HG02970 (cell line): ENCODE measurements around the gene UNCX.
"Not testable (repeated sequence)": the region's sequence is repeated elsewhere in the genome, so short reads cannot be mapped to it uniquely, and the experiment has no call there.

ENCODE experiments used
- ATAC-seq: cut with Tn5 transposase; IDR thresholded peaks from one replicate; pipeline ENCODE4 v1.9.1; 2021; ENCODE audit warnings: mild to moderate bottlenecking, moderate library complexity, moderate number of reproducible peaks; ENCODE audit not compliant: unreplicated experiment, low FRiP score

UNCX gene

DNA sequence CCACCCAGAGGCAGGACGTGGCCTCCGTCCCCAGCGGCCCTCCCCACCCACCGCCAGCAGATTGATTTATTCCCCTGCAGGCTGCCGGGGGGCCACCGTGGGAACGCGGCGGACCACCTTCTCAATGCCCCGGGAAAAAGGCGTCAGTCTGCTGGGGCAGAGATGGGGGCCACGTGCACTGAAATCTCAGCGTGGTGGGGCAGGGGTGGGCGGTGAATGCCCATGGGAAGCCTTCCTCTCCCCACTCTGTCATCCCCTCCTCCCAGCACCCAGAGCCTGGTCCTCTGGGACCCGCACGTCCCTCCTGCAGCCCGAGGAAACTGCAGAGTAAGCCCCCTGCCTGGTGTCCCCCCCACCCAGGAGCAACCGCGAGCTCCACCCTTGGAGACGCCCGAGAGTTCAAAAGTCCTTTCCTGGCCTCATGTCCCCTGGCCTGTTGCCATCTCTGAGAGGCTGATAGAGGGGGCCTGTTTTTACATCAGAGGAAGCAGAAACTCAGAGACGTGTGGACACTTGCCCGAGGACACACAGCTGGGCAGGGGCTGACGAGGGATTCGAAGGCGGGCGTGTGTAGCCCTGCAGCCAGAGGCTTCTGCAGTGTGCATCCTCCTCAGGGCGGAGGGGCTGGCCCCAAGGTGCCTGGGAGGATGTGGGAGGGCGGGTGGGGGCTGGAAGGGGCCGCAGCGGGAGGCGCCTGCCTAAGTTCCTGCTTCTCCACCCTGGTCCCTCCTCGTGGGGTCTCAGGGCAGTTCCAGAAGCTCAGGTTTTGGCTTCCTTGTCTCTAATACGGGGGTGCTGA, 21.8 kb downstream of the UNCX start:
- ATAC-seq: no peak

DNA sequence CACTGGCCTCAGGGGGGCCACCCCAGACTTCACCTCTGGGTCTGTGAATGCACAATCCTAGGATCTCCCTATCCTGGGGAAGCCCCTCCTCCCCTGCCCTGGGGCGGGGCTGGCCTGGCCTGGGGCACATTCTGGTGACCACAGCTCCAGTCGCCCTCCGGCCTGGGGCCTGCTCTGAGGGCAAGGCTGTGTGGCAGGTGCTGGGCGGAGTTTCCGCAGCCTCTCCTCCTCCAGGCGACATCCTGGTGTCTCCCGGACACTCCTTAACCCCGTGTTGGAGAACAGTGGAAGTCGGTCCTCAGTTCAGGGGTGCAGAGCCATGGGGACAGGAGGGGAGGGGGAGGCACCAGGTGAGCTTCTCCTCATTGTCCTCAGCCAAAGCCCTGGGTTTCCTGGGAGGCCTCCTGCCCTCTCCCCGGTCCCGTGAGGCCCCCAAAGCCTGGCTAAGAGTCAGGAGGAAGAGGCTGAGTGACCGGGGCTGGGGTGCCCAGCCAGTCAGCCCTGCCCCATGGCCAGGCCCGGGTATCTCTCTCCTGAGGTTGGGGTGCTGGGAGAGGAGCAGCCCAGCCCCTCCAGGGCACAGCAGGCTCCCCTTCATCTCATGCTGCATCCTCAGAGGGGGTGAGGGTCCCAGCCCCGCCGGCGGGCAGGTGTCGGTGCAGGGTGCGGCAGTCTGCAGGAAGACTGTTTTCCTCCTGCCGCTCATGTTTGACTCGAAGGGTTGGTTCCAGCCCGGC, 22.6 kb downstream of the UNCX start:
- no peak for ATAC-seq

DNA sequence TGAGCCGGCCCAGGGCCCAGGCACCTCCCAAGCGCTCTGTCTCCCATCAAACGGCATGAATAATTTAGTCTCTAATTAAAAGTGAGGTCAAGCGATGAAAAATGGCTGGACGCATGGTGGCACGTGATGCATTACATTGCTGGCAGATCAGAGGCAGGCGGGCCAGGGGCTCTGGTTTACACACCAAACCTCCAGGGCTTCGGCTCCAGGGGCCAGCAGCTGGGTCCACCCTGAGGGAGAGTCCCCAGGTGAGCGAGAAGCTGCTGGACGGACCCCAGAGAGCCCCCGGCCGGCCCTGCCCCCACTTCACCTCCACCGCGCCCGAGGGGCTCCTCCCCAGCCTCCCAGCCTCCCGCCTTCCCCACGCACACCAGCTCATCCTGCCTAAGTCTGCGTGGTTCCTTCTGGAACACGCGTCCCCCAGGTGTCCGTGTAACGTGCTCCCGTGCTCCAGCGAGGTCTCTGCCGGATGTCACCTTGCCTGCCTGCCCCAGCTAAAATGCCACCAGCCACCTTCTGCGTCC, 23.2 kb downstream of the UNCX start:
- no peak for ATAC-seq

DNA sequence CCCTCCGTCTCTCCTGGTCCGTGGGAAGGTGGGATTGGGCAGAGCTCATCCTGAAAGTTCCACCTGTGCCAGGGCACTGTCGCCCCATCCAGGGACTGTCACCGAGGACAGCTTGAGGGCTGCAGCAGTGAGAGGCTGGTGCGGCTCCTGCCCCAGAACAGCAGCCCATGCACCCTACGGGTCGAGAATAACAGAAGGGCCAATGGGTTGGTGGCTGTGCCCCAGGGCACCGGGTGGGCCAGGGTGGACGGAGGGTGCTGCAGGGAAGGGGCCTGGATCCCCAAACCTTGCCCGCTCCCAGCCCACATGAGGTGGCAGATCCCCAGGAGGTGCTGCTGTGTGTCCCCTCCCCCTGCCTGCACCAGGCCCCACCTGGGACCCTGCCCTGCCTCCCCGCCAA, 23.9 kb downstream of the UNCX start:
- no peak for ATAC-seq

DNA sequence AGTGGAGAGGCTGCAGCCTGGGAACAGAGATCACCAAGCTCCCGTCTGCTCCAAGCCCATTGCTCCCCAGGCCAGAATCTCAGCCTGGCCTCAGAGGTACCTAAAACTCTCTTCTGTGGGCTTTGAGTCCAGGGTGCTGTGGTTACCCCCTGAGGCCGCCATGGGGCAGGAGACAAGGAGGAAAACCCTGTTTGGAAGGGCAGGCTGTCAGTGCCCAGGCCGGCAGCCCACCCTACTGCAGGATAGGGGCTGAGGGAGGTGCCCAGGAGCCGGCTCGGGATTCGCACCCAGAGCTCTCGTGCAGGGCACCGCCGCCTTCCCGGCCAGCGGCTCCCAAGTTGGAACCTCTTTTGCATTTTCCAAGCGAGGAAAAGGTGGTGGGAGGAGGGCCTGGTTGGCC, 24.5 kb downstream of the UNCX start:
- ATAC-seq: no peak

DNA sequence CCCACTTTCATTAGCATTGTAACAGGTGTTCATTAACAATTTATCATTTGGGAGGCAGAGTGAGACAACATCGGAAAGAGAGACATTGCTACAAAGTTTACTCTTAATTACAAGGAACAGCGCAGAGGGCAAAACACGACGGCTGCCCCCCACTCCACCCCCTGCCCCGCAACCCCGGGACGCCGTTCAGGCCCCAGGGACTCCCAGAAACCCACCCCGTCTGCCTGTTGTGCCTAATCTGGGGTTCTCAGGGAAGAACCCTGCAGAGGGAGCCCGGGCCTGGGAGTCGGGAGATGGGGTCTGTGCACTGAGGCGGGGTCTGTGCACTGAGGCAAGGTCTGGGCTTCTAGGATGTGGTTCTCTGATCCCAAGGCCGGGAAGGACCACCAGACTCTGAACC, 25.2 kb downstream of the UNCX start:
- no peak for ATAC-seq

DNA sequence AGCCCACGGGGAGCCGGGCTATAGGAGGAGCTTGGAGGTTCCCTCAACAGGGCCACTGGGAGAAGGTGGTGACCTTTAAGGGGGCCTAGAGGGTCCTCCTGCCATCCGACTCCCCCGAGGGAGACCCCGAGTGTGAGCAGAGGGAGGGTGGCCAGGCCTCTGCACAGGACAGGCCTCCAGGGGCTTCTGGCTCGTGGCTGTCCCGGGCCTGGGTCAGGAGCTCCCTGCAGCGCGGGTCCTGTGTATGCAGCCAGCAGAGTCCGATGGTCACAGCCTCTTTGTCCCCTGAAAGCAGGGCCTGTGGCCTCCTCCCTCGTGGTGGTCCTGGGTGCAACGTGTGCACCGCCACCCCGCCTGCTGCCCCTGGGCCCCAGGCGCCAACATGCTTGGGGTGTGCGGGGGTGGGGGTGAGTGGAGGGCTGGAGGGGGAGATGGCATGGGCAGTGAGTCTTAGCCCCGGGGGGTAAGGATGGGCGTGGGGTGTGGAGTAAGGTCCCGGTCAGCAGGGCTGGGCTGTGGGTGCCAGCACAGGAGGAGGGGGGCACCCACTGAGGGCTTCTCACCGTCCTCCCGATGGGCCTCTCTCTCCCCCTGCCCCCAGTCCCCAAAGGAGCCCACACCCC, 27.1 kb downstream of the UNCX start:
- ATAC-seq: no peak

DNA sequence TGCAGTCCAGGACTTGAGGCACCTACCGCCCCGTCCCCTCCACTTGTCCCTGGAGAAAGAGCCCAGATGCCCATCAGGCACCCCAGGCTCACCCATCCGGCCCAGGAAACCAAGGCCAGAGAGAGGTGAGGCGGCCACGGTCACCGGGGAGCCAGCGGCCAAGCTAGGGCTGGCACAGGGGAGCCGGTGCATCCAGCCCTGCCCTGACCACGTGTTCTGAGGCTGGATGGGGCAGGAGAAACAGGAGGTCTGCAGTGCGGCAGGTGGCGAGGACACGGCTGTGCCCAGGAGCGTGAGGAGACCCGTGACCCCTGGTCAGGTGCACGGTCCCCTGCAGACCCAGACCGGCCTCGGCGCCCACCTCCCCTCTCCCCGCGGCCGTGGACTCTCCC, 27.6 kb downstream of the UNCX start:
- no peak for ATAC-seq

DNA sequence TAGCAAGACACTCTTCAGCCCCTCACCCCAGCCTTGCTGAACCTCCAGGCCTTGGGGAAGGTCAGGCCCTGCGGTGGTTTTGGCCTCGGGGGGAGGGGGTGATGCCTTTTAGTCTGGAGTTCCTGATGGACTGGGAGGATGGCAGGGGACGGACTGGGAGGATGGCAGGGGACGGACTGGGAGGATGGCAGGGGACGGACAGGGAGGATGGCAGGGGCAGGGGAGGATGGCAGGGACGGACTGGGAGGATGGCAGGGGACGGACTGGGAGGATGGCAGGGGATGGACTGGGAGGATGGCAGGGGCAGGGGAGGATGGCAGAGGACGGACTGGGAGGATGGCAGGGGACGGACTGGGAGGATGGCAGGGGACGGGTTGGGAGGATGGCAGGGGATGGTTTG, 28.4 kb downstream of the UNCX start:
- not testable (repeated sequence) for ATAC-seq

DNA sequence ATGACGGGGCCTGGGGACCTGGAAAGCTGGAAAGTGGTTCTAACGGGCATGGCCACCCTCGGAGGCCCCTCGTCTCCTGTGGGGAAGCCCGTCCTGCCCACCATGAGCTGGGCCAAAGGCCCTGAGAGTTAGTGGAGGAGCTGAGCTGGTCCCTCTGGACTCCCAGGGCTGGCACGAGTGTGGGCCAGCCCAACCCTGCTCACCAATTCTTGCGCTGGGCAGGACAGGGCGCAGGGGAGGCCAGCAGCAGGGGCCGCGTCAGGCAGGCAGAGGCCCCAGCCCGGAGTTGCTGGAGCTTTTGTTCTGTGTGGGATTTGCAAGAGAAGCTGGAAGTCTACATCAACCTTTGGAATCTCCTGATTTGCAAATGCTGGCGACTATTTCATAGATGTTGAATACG, 29.8 kb downstream of the UNCX start:
- no peak for ATAC-seq

DNA sequence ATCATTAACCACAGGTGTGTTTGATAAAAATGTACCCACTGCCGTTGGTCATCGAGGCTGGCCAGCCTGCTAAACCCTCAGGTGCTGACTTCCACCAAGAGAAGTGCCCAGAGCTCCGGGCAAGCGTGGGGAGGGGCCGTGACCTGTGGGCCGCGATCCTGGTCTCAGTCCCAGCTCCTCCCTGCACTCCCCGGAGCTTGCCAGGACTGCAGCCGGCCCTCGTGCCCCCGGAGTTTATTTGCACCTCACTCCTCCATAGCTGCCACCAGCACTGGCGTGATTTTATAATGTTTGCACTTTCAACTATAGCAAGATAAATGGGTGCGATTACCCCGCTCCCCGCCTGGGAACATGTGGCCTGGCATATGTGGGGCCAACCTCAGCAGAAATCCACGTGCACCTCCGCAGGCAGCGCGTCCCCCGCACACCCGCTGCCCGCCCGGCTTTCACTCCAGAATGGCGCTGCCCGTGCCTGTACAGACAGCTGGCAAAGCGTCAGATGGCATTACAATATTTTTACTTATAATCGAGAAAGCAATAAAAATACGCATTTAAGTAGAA, 30.8 kb downstream of the UNCX start:
- no peak for ATAC-seq

DNA sequence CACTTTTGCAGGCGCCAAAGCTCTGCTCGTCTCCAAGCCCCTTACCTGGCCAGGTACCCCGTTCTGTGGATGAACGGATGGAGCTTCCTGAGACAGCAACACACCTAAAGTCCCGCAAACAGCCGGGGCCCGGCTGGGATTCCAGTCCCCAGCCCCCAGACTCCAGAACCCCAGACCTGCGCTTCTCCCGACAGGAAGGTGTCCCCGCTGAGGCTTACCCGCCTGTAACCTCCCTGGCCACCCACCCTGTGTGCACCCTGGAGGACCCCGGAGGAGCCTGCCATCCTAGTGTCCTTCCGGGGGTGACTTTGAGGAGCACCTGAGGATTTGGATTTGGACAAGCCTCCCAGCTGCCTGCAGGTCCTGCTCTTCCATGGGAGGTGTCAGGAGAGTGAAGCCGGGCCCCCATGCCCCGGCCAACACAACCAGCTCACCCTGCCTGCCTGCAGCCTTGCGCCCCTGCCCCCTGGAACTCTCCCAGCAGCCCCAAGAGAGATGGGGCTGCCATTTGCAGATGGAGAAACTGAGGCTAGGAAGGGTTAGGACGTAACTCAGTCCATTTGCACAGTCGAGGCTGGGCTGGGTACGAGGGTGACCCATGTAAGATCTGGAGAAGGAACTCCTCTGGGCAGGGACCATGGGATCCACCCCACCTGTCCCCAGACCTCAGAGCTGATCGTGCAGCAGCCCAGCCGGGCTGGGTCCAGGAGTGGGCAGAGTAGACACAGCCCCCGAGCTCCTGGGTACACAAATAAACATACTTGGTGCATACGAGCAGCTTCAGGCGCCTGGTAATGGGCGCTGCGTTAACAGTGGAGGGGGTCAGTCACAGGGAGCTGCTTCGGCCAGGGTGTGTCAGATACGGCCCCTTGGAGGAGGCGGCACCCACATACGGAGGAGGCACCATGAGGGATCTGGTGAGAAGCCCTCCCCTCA, 31.9 kb downstream of the UNCX start:
- no peak for ATAC-seq

DNA sequence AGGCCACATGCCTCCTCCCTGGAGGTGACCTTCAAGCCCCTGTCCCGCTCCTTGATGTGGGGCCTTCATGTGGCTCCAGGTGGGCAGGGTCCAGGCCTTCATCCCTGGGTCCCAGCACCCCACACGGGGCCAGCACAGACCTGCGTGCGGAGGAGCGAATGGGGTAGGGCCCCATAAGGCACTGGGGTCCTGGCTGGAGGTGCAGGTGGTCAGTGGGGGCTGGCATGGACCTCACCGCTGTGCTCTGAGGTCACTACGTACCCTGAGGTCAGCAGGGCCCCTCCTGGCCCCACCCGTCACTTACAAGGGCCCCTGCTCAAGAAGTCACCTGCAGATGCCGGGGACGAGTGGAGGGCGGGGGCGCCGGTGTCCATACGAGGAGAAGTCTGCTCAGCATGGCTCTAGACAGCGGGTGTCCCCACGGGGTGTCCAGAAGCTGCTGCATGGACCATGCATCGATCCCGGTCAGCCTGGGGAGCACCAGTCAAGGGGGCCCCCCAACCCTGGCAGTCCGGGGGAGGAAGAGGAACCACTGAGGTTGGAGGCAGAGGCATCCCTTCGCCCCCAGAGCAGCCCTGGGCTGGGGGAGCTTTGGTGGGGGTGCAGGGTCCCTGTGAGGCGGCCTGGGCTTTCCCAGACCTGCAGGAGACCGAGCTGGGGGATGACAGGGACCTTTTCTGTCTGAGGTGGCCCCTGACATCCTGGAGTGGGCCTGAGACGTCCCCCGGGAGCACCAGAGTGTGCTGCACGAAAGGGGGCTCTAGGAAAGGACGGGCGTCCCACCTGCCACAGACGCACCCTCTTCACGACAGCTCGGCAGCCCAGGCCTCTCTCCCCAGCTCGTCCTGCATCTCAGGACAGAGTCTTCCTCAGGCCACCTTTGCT, 34.6 kb downstream of the UNCX start:
- ATAC-seq: no peak

DNA sequence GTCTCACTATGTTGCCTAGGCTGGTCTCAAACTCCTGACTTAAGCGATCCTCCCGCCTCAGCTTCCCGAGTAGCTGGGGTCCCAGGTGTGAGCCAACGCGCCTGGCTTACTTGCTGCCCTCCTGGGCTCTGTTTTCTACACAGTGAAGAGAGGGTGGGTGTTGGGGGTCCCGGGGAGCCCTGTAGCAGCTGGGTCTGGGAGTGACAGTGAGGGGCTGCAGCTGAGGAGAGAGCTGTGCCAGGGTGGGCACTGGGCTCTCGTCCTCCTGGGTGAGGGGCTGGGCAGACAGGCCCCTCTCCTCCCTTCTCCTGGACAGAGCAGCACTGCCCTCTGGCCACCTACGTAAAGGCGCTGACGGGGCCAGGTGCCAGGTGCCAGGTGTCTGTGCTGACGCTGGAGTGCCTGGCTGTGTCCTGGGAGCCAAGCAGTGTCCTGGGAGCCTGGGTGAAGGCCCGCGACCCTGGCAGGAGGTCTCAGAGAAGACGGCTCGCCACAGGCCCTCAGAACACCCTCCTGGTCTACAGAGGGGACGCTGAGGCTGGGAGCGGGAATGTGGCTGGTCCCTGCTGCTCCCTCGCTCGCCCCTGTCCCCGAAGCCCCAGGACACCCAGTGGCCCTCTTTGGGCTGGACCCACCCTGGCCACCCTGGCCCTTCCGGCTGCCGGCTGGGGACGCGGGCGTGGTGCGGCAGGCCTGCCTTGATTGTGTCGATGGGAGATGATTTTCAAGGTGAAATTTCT, 35.6 kb downstream of the UNCX start:
- ATAC-seq: no peak

DNA sequence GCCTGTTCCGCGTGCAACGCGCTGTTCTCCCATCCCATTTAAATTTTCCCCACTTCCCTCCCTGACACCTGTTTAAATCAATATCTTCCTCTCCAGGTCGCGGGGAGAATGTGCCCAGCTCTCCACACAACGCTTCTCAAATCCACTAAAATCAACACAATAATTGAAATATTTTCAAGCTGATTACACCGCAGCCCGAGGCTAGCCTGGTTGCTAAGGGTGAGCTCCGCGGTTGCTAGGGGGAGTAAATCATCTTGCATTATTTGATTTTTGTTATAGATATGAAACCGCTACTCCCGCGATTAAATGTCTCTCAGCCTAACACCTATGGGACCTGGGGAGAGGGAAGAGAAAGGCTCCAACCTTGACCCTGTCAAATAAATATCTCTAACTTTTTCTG, 36.2 kb downstream of the UNCX start:
- ATAC-seq: no peak

DNA sequence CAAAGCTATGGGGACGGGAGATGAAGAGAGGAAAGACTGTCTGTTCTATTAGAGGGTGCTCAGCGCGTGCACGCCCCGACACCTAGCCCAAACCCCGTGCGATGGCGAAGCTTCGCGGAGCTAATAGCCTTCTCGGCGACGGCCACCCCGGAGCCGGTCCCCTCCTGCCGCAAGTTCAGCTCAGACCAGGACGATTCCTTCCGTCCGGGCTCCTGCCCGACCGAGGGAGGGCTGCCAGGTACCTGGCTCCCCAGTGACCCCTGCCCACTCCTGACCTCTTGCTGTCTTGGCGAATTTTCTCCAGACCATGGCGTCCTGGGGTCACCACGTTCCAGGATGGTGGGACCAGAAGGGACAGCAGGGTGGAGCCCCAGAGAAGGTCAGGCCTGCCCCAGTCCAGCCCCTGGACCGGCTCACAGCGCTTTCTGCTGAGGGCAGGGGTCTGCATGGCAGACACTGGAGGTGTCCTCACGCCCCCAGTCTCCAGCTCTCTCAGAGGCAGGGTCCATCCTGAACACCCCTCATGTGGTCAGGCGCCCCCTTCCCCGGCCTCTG, 36.7 kb downstream of the UNCX start:
- ATAC-seq: no peak

DNA sequence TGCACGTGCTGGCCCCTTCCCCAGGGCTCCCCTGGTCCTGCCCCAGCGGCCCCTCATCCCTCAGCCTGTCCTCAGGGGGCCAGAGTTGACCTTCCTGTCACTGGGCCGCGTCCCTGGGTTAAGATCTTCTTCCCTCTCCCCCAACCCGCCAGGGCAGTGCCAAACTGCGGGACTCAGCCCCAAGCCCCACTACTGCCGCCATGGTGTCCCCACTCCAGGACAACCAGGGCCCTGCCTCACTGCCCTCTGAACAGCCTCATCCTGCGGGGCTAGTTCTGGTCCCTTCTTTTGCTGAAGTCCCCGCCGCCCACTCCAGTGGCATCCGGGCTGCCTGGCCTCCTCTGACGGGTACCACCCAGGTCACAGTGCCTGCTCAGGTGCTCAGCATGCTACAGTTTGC, 37.5 kb downstream of the UNCX start:
- ATAC-seq: no peak

DNA sequence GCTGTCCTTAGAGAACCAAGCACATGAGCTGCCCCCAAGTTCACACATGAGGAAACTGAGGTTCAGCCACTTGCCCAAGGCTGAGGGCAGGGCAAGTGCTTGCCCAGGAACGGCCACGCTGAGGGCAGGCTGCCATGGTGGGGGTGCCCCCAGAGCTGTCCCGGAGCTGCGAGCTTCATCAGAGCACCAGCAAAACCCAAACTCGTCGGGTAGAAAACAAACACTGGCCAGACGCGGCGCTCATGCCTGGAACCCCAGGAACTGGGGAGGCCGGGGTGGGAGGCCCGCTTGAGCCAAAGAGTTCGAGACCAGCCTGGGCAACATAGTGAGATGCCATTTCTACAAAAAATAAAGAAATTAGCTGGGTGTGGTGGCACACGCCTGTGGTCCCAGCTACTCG, 38.4 kb downstream of the UNCX start:
- ATAC-seq: no peak
